Inflammatory macrophage treated with lipopolysaccharide for 1 hour (primary cell): ENCODE measurements around the gene POC1A.
"Not testable (repeated sequence)": the region's sequence is repeated elsewhere in the genome, so short reads cannot be mapped to it uniquely, and the experiment has no call there.

ENCODE experiments used
- DNase-seq, 2 donors: peaks; one replicate each; pipeline ENCODE4 v3.0.0-alpha.2; 2020 to 2022

The POC1A gene

GRCh38 chr3:52043039-52043438, 111.2 kb downstream of the POC1A start:
- not testable (repeated sequence) for DNase-seq

GRCh38 chr3:52041118-52041731, 113.0 kb downstream of the POC1A start:
- DNase-seq, result no peak

- DNase-seq, result no peak
Observed at GRCh38 chr3:52040600-52040999, 113.6 kb downstream of the POC1A start.

GRCh38 chr3:52039846-52040245, 114.4 kb downstream of the POC1A start:
- no peak for DNase-seq

GRCh38 chr3:52039426-52039825, 114.8 kb downstream of the POC1A start:
- DNase-seq, result no peak

GRCh38 chr3:52038227-52038626, 116.0 kb downstream of the POC1A start:
- DNase-seq, result no peak

- no peak for DNase-seq
Observed at GRCh38 chr3:52037291-52037690, 116.9 kb downstream of the POC1A start.

GRCh38 chr3:52036829-52037228, 117.4 kb downstream of the POC1A start:
- no peak for DNase-seq

GRCh38 chr3:52036222-52036694, 118.0 kb downstream of the POC1A start:
- DNase-seq, result no peak

- DNase-seq, result no peak
Observed at GRCh38 chr3:52034651-52035050, 119.6 kb downstream of the POC1A start.

GRCh38 chr3:52034212-52034611, 120.0 kb downstream of the POC1A start:
- DNase-seq, result no peak

- not testable (repeated sequence) for DNase-seq
Observed at GRCh38 chr3:52033748-52034147, 120.5 kb downstream of the POC1A start.

- DNase-seq, result no peak
Observed at GRCh38 chr3:52032702-52033408, 121.4 kb downstream of the POC1A start.

- no peak for DNase-seq
Observed at GRCh38 chr3:52031896-52032295, 122.3 kb downstream of the POC1A start.

- DNase-seq, result no peak
Observed at GRCh38 chr3:52030714-52031310, 123.4 kb downstream of the POC1A start.

- DNase-seq, result no peak
Observed at GRCh38 chr3:52029535-52029934, 124.7 kb downstream of the POC1A start.

GRCh38 chr3:52029053-52029452, 125.2 kb downstream of the POC1A start:
- DNase-seq, result no peak

GRCh38 chr3:52028572-52028971, 125.7 kb downstream of the POC1A start:
- DNase-seq, result no peak

- DNase-seq, result no peak
Observed at GRCh38 chr3:52026041-52026440, 128.2 kb downstream of the POC1A start.

GRCh38 chr3:52025453-52025852, 128.8 kb downstream of the POC1A start:
- no peak for DNase-seq
